DND-41 (cell line): ENCODE measurements around the gene MAX.

Experiments used
- EZH2 ChIP-seq: IDR thresholded peaks from 3 replicates; pipeline ENCODE4 v1.6.1; 2012; ENCODE audit warnings: borderline replicate concordance, low read depth, mild to moderate bottlenecking, moderate library complexity, low read length, inconsistent platforms; ENCODE audit not compliant: severe bottlenecking
- TF ChIP-seq, protein P1 (sequence below): IDR thresholded peaks from 2 replicates; pipeline ENCODE4 v1.5.1; 2012; ENCODE audit warnings: borderline replicate concordance, low read length, moderate library complexity, mild to moderate bottlenecking; ENCODE audit not compliant: poor library complexity, severe bottlenecking; ENCODE audit errors: extremely low read depth

DNA sequence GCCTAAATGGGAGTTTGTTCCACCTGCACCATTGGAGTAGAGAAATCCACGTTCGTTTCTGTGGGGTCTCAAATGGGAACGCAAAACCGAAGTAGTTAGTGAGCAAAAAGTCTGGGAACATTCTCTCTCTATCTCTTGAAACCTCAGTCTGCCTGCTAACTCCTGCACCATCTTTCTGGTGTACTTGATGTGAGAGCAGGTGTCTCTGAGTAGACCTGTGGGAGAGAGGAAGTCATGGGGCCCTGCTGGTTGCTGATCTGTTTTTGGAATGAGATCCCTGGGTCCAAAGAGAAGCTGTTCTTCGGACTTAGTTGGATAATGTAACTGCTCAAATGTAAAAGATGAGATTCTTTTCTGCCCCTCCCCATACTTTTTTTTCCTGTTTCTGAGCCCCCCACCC is 57.3 kb downstream of the MAX start:
- TF ChIP-seq, protein P1, sequence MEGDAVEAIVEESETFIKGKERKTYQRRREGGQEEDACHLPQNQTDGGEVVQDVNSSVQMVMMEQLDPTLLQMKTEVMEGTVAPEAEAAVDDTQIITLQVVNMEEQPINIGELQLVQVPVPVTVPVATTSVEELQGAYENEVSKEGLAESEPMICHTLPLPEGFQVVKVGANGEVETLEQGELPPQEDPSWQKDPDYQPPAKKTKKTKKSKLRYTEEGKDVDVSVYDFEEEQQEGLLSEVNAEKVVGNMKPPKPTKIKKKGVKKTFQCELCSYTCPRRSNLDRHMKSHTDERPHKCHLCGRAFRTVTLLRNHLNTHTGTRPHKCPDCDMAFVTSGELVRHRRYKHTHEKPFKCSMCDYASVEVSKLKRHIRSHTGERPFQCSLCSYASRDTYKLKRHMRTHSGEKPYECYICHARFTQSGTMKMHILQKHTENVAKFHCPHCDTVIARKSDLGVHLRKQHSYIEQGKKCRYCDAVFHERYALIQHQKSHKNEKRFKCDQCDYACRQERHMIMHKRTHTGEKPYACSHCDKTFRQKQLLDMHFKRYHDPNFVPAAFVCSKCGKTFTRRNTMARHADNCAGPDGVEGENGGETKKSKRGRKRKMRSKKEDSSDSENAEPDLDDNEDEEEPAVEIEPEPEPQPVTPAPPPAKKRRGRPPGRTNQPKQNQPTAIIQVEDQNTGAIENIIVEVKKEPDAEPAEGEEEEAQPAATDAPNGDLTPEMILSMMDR: no peak
- no peak for TF ChIP-seq EZH2
